Measurements from ENCODE around the gene ARSI. TPM values are rescaled to one million over a fixed set of nuclear protein-coding genes. Genes with fewer than 3 reads are reported as not detected.

Gene ARSI
- total RNA-seq, 2 donors from 2014 or later = 2.4 to 2.7 TPM

- Histone ChIP-seq H3K36me3 (ENCODE audit: control insufficient read depth, insufficient read depth, low read length) (no peaks in the 10 kb centered on the region), H3K27ac (ENCODE audit: low read depth, low read length) (peak overlapping the region; percentile 71), H3K9me3 (ENCODE audit: control insufficient read depth, low read length) (no peaks in the 10 kb centered on the region), H3K4me3 (ENCODE audit: low read length) (no peak overlapping the region), H3K9ac (ENCODE audit: extremely low read depth, low read length, poor library complexity, severe bottlenecking) (no peak overlapping the region), H3K27me3 (ENCODE audit: control insufficient read depth, insufficient read depth, low read length, poor library complexity, severe bottlenecking) (no peaks in the 10 kb centered on the region), H3K4me1 (ENCODE audit: control insufficient read depth, insufficient read depth, low read length) (peaks cover 16% of the 10 kb centered on the region)
- no peak overlapping the region for H3K27ac Mint-ChIP-seq
- H3K9me3 Mint-ChIP-seq = no peaks in the 10 kb centered on the region
- H3K4me1 Mint-ChIP-seq = peaks cover 11% of the 10 kb centered on the region
- no peaks in the 10 kb centered on the region for H3K36me3 Mint-ChIP-seq (ENCODE audit: low read depth)
- H3K27me3 Mint-ChIP-seq (ENCODE audit: insufficient read depth) = peaks cover 2% of the 10 kb centered on the region
- no peak for DNase-seq
- WGBS, 2 experiments (ENCODE audit: insufficient coverage in 1 of 2, insufficient read length in 1 of 2) = 78 to 85% methylated on average over 3 to 4 of the region's 4 CpGs
- TF ChIP-seq, protein P1, sequence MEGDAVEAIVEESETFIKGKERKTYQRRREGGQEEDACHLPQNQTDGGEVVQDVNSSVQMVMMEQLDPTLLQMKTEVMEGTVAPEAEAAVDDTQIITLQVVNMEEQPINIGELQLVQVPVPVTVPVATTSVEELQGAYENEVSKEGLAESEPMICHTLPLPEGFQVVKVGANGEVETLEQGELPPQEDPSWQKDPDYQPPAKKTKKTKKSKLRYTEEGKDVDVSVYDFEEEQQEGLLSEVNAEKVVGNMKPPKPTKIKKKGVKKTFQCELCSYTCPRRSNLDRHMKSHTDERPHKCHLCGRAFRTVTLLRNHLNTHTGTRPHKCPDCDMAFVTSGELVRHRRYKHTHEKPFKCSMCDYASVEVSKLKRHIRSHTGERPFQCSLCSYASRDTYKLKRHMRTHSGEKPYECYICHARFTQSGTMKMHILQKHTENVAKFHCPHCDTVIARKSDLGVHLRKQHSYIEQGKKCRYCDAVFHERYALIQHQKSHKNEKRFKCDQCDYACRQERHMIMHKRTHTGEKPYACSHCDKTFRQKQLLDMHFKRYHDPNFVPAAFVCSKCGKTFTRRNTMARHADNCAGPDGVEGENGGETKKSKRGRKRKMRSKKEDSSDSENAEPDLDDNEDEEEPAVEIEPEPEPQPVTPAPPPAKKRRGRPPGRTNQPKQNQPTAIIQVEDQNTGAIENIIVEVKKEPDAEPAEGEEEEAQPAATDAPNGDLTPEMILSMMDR (conservative IDR thresholded peaks at IDR 0.05) = no peak
- H3K4me3 Mint-ChIP-seq = no peak overlapping the region
Measured at GRCh38 chr5:150254774-150255173, 47.9 kb downstream of the ARSI start.

DNA sequence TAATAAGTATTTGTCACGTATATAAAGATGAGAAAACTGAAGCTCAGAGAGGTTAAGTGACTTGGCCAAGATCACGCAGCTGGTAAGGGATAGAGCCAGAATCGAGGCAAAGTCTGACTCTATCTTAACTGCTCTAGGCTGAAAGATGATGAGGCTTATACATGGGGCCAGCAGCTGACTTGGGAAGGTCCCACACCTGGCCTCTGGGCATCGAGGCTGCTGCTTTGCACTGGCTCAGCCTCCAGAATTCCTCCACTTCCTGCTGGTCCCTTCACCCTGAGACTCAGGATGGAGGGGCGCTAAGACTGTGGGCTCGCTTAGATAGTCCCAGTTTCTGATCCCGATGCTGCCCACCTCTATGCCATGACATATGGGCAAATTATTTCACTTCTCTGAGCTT, 48.3 kb downstream of the ARSI start:
- TF ChIP-seq, protein P1 (conservative IDR thresholded peaks at IDR 0.05) = no peak
- no peaks in the 10 kb centered on the region for H3K9me3 ChIP-seq (ENCODE audit: control insufficient read depth, low read length)
- no peaks in the 10 kb centered on the region for H3K27me3 ChIP-seq (ENCODE audit: control insufficient read depth, insufficient read depth, low read length, poor library complexity, severe bottlenecking)
- peaks cover 2% of the 10 kb centered on the region for H3K27me3 Mint-ChIP-seq (ENCODE audit: insufficient read depth)
- H3K4me3 Mint-ChIP-seq = no peak overlapping the region
- 93 to 98% methylated on average over 4 to 7 of the region's 7 CpGs for WGBS, 2 experiments (ENCODE audit: insufficient coverage in 1 of 2, insufficient read length in 1 of 2)
- DNase-seq = no peak
- H3K9ac ChIP-seq (ENCODE audit: extremely low read depth, low read length, poor library complexity, severe bottlenecking) = no peak overlapping the region
- no peak overlapping the region for H3K4me3 ChIP-seq (ENCODE audit: low read length)
- no peaks in the 10 kb centered on the region for H3K9me3 Mint-ChIP-seq
- no peaks in the 10 kb centered on the region for H3K36me3 ChIP-seq (ENCODE audit: control insufficient read depth, insufficient read depth, low read length)
- peaks cover 16% of the 10 kb centered on the region for H3K4me1 ChIP-seq (ENCODE audit: control insufficient read depth, insufficient read depth, low read length)
- H3K27ac Mint-ChIP-seq = no peak overlapping the region
- H3K36me3 Mint-ChIP-seq (ENCODE audit: low read depth) = no peaks in the 10 kb centered on the region
- H3K27ac ChIP-seq (ENCODE audit: low read depth, low read length) = peak overlapping the region; percentile 71
- H3K4me1 Mint-ChIP-seq = peaks cover 11% of the 10 kb centered on the region

GRCh38 chr5:150253416-150254208, 49.1 kb downstream of the ARSI start:
- H3K4me3 Mint-ChIP-seq = no peak overlapping the region
- Histone ChIP-seq H3K27me3 (ENCODE audit: control insufficient read depth, insufficient read depth, low read length, poor library complexity, severe bottlenecking) (no peaks in the 10 kb centered on the region), H3K9me3 (ENCODE audit: control insufficient read depth, low read length) (no peaks in the 10 kb centered on the region), H3K36me3 (ENCODE audit: control insufficient read depth, insufficient read depth, low read length) (no peaks in the 10 kb centered on the region), H3K4me1 (ENCODE audit: control insufficient read depth, insufficient read depth, low read length) (peaks cover 16% of the 10 kb centered on the region), H3K27ac (ENCODE audit: low read depth, low read length) (no peak overlapping the region), H3K4me3 (ENCODE audit: low read length) (no peak overlapping the region), H3K9ac (ENCODE audit: extremely low read depth, low read length, poor library complexity, severe bottlenecking) (no peak overlapping the region)
- peak; percentile 74 for DNase-seq
- H3K36me3 Mint-ChIP-seq (ENCODE audit: low read depth) = no peaks in the 10 kb centered on the region
- H3K27me3 Mint-ChIP-seq (ENCODE audit: insufficient read depth) = peaks cover 2% of the 10 kb centered on the region
- no peaks in the 10 kb centered on the region for H3K9me3 Mint-ChIP-seq
- peaks cover 11% of the 10 kb centered on the region for H3K4me1 Mint-ChIP-seq
- 82 to 100% methylated on average over 3 to 10 of the region's 10 CpGs for WGBS, 2 experiments (ENCODE audit: insufficient coverage in 1 of 2, insufficient read length in 1 of 2)
- TF ChIP-seq, protein P1 (conservative IDR thresholded peaks at IDR 0.05) = peak; percentile 61
- no peak overlapping the region for H3K27ac Mint-ChIP-seq

Data from endodermal cell (in vitro differentiated cells).